OCI-M1 (cell line): ENCODE measurements around the gene ARHGAP10.

Source experiments
- DNase-seq: peaks from one replicate; lab custom pipeline; 2025; lab: John Stamatoyannopoulos, UW

Gene ARHGAP10

GRCh38 chr4:148030193-148030873 is 298.4 kb downstream of the ARHGAP10 start:
- DNase-seq: peak; percentile 89

- DNase-seq: no peak
These were observed 302.9 kb downstream of the ARHGAP10 start for GRCh38 chr4:148034813-148035212.

GRCh38 chr4:148041606-148042329 is 309.9 kb downstream of the ARHGAP10 start:
- DNase-seq: no peak

GRCh38 chr4:148044089-148044911 is 312.4 kb downstream of the ARHGAP10 start:
- no peak for DNase-seq

- DNase-seq: peak; percentile 64
These were observed 313.0 kb downstream of the ARHGAP10 start for GRCh38 chr4:148044912-148045352.

GRCh38 chr4:148048598-148048997 is 316.7 kb downstream of the ARHGAP10 start:
- no peak for DNase-seq

- DNase-seq: no peak
These were observed 319.5 kb downstream of the ARHGAP10 start for GRCh38 chr4:148051403-148051802.

GRCh38 chr4:148052448-148052847 is 320.6 kb downstream of the ARHGAP10 start:
- DNase-seq: peak; percentile 26

- peak; percentile 81 for DNase-seq
These were observed 321.6 kb downstream of the ARHGAP10 start for GRCh38 chr4:148053298-148054003.

GRCh38 chr4:148054275-148054674 is 322.4 kb downstream of the ARHGAP10 start:
- peak; percentile 25 for DNase-seq

- no peak for DNase-seq
These were observed 324.0 kb downstream of the ARHGAP10 start for GRCh38 chr4:148055844-148056243.

GRCh38 chr4:148056879-148057278 is 325.0 kb downstream of the ARHGAP10 start:
- DNase-seq: peak; percentile 97

GRCh38 chr4:148057516-148057915 is 325.6 kb downstream of the ARHGAP10 start:
- DNase-seq: no peak

- no peak for DNase-seq
These were observed 326.3 kb downstream of the ARHGAP10 start for GRCh38 chr4:148057984-148058859.

- DNase-seq: no peak
These were observed 327.8 kb downstream of the ARHGAP10 start for GRCh38 chr4:148059617-148060180.

GRCh38 chr4:148060264-148061140 is 328.6 kb downstream of the ARHGAP10 start:
- DNase-seq: peak; percentile 36

- peak; percentile 36 for DNase-seq
These were observed 329.2 kb downstream of the ARHGAP10 start for GRCh38 chr4:148061141-148061481.

GRCh38 chr4:148061795-148062194 is 329.9 kb downstream of the ARHGAP10 start:
- DNase-seq: no peak

GRCh38 chr4:148062301-148062950 is 330.5 kb downstream of the ARHGAP10 start:
- no peak for DNase-seq
